K562 (cell line): ENCODE data around the gene AP1G2. TPM values are rescaled to one million over a fixed set of nuclear protein-coding genes. Genes with fewer than 3 reads are reported as not detected.
A peak's percentile ranks its signal among the peaks of the same experiment; 100 is the strongest.

ENCODE experiments used
- ARID3A ChIP-seq: IDR thresholded peaks from 2 replicates; pipeline ENCODE4 v1.6.1; 2012; ENCODE audit warnings: low read depth, low read length, improper control_type of control experiment, borderline replicate concordance
- CEBPG ChIP-seq, 3 experiments: fragments of 200-800 bp in 1 of 3; sonication (Bioruptor generic) in 1 of 3; sonication (generic) in 1 of 3; formaldehyde crosslinking in 1 of 3; IDR thresholded peaks in 2 of 3; conservative IDR thresholded peaks in 1 of 3; 2 replicates each; pipeline versions ENCODE4 v1.6.1 to v1.8.0; 2016 to 2022; ENCODE audit warnings: missing compliant biosample characterization in 2 of 3, missing genetic modification characterization in 2 of 3, mild to moderate bottlenecking in 1 of 3, missing genetic modification reagents in 1 of 3
- E2F1 ChIP-seq: sonication (generic); formaldehyde crosslinking; IDR thresholded peaks from 2 replicates; pipeline ENCODE4 v1.8.1; 2023; ENCODE audit warnings: mild to moderate bottlenecking, missing genetic modification reagents, moderate library complexity
- E2F5 ChIP-seq: sonication (generic); formaldehyde crosslinking; IDR thresholded peaks from 2 replicates; pipeline ENCODE4 v1.8.0; 2022; ENCODE audit warnings: mild to moderate bottlenecking, missing genetic modification reagents
- EHMT2 ChIP-seq: fragments of 450-650 bp; IDR thresholded peaks from 2 replicates; pipeline ENCODE4 v1.6.1; 2018; ENCODE audit warnings: antibody characterized with exemption
- FOXM1 ChIP-seq, 2 experiments: fragments of 450-650 bp in 1 of 2; sonication (generic) in 1 of 2; formaldehyde crosslinking in 1 of 2; IDR thresholded peaks; 2 replicates each; pipeline versions ENCODE4 v1.6.1 to v1.9.0; 2017 to 2022; ENCODE audit warnings: low read depth in 2 of 2, mild to moderate bottlenecking in 2 of 2, missing genetic modification reagents in 1 of 2, moderate library complexity in 1 of 2
- HDAC1 ChIP-seq, 2 experiments: fragments of 450-650 bp; IDR thresholded peaks; 2 replicates each; pipeline ENCODE4 v1.6.1; 2016 to 2017; ENCODE audit warnings: inconsistent platforms in 1 of 2, mild to moderate bottlenecking in 1 of 2, moderate library complexity in 1 of 2
- KDM5B ChIP-seq: fragments of 200-600 bp; sonication (generic); IDR thresholded peaks from 2 replicates; pipeline ENCODE4 v1.6.1; 2012; ENCODE audit warnings: low read depth, mild to moderate bottlenecking, moderate library complexity, low read length, control low read depth, inconsistent platforms; ENCODE audit not compliant: insufficient replicate concordance
- MTA1 ChIP-seq: fragments of 450-650 bp; IDR thresholded peaks from 2 replicates; pipeline ENCODE4 v1.6.1; 2017; ENCODE audit warnings: borderline replicate concordance
- NR1H2 ChIP-seq: sonication (generic); formaldehyde crosslinking; IDR thresholded peaks from 2 replicates; pipeline ENCODE4 v1.4.0; 2020; ENCODE audit warnings: mild to moderate bottlenecking, missing genetic modification reagents
- PML ChIP-seq: IDR thresholded peaks from 2 replicates; pipeline ENCODE4 v1.6.1; 2012; ENCODE audit warnings: low read length, inconsistent platforms
- RNF2 ChIP-seq: sonication (generic); IDR thresholded peaks from 2 replicates; pipeline ENCODE4 v1.6.1; 2016
- TAF1 ChIP-seq: IDR thresholded peaks from 2 replicates; pipeline ENCODE4 v1.6.1; 2011; ENCODE audit warnings: mild to moderate bottlenecking, low read length, moderate library complexity; ENCODE audit not compliant: insufficient read depth, control insufficient read depth, severe bottlenecking; ENCODE audit errors: extremely low read depth
- TEAD1 ChIP-seq, 2 experiments: fragments of 450-650 bp in 1 of 2; sonication (generic) in 1 of 2; formaldehyde crosslinking; IDR thresholded peaks; 2 replicates each; pipeline versions ENCODE4 v1.4.0 to v1.8.0; 2020 to 2022; ENCODE audit warnings: mild to moderate bottlenecking in 2 of 2, missing genetic modification reagents in 1 of 2
- ZBTB26 ChIP-seq: fragments of 450-650 bp; formaldehyde crosslinking; IDR thresholded peaks from 2 replicates; pipeline ENCODE4 v1.4.0; 2022; ENCODE audit warnings: missing genetic modification characterization
- ZBTB43 ChIP-seq: sonication (generic); formaldehyde crosslinking; IDR thresholded peaks from 2 replicates; pipeline ENCODE4 v1.8.0; 2023; ENCODE audit warnings: mild to moderate bottlenecking, missing genetic modification reagents
- ZNF280A ChIP-seq: fragments of 450-650 bp; IDR thresholded peaks from 2 replicates; pipeline ENCODE4 v1.6.1; 2018; ENCODE audit warnings: mild to moderate bottlenecking, low read depth; ENCODE audit not compliant: partially characterized antibody
- polyA plus RNA-seq, 8 experiments: library from polyadenylated mRNA; depleted of rRNA in 4 of 8; stranded (reverse) in 5 of 8; unstranded in 3 of 8; fragments of >200 nt; fragmentation: Nextera tagmentation in 2 of 8; fragmentation: Illumina TruSeq in 1 of 8; extraction: Ambion mirVana in 2 of 8; extraction: Trizol in 1 of 8; gene quantifications; 2 replicates each; pipeline versions ENCODE4 v1.2.1 to v1.2.3, GENCODE V29; 2011 to 2014; ENCODE audit warnings: inconsistent platforms in 1 of 8, missing spikeins in 1 of 8
- total RNA-seq, 7 experiments: library from RNA; depleted of rRNA in 6 of 7; stranded (reverse); fragments of >200 nt in 6 of 7; fragmentation: Illumina TruSeq in 2 of 7; extraction: Trizol in 2 of 7; gene quantifications; 2 replicates each; pipeline versions ENCODE4 v1.2.1 to v1.2.3, GENCODE V29; 2011 to 2021; ENCODE audit warnings: low replicate concordance in 1 of 7

AP1G2 gene
- total and polyA plus RNA-seq, 9 of the 15 experiments (the other 6 are each of a cell fraction or from before 2014, with no cell fraction given): 19.1 to 83.5 (median 33.3) TPM

- TF ChIP-seq CEBPG (CRISPR knock-in tag; IDR thresholded peaks at IDR 0.05) (no peak), CEBPG (tag; conservative IDR thresholded peaks at IDR 0.05 in 1 of 2, IDR thresholded peaks at IDR 0.05 in 1 of 2) (no peak), ZNF280A (no peak), ARID3A (no peak), E2F5 (CRISPR knock-in tag) (no peak), EHMT2 (no peak), MTA1 (0 out of 2 replicates have a peak, but pooled peaks have one; percentile 36), TEAD1 (CRISPR knock-in tag; IDR thresholded peaks at IDR 0.05) (no peak), KDM5B (peak; percentile 63), E2F1 (no peak), HDAC1 (IDR thresholded peaks at IDR 0.05) (peak in 1 of 2 experiments; percentile 80; a peak in 2 of 4 replicates), PML (no peak), ZBTB26 (CRISPR knock-in tag) (no peak), FOXM1 (IDR thresholded peaks at IDR 0.05; ENCODE audit: low read depth) (no peak), FOXM1 (CRISPR knock-in tag; IDR thresholded peaks at IDR 0.05; ENCODE audit: low read depth) (no peak), TAF1 (peak; percentile 40), ZBTB43 (CRISPR knock-in tag) (no peak), RNF2 (no peak), NR1H2 (CRISPR knock-in tag) (no peak)
These were observed at the start of gene AP1G2 (continued) for GRCh38 chr14:23567186-23568020.
